Mucosa of gallbladder (tissue), 1 donor: ENCODE measurements around the gene MPP1. TPM values are rescaled to one million over a fixed set of nuclear protein-coding genes. Genes with fewer than 3 reads are reported as not detected.

ENCODE experiments used
- DNase-seq: peaks from one replicate; pipeline ENCODE4 v3.0.0-alpha.2; 2020; ENCODE audit warnings: low spot score
- total RNA-seq: library from RNA; stranded (reverse); gene quantifications from one replicate; pipeline ENCODE4 v1.2.1, GENCODE V29; 2021
- donor health status: DM: no; HTN: no; CAD: no.

MPP1 gene
- total RNA-seq, 1 donor from 2014 or later = 48.5 TPM

DNA sequence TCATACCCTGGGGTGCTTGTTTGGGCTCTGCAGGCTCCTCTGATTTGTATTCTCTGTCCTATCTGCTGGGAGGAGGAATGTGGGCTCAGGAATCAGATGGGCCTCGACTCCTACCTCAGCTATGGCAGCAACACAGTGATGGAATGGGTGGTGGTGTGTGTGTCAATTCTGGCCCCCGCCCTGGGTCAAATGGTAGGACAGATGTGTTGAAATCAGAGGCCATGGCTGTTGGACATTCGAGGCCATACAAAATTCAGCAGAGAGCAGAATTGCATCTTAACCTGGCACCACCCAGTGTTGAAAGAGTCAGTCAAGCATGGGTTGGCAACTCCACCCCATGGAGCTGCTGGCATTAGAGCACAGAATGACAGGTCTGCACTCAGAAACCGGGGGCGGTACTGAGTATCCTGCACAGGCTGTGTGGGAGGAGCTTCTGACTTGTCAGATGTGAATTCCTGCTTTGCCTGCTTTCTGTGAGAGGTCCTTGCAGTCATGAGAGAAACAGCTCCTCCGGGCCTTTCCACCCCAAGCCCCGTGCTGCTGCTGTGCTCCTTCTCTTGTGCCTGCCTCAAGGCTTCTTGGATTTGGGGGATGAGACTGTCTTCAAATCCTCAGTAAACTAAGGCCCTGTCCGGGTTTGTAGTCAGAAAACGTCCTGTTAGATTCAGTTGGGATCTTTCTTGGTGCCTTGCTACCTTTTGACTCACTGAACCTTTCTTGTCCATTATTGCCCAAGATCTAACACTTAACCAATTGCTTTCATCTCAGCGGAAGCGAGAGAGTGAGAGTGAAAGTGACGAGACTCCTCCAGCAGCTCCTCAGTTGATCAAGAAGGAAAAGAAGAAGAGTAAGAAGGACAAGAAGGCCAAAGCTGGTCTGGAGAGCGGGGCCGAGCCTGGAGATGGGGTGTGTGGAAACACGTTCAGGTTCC lies 29.6 kb downstream of the MPP1 start:
- DNase-seq = no peak

DNA sequence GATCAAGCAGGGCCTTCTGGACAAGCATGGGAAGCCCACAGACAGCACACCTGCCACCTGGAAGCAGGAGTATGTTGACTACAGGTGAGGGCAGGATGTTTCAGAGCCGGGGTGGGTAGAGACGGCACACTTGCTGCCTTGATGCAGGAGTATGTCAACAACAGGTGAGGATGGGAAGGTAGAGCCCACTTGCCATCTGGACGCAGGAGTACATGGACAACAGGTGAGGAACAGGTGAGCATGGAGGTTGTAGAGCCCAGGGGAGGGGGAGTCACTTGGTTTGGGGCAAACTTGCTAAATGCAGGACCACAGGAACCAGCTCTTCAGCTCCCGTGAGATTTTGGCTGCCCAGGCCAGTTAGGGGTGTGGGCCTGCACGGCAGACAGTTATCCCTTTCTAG lies 30.7 kb downstream of the MPP1 start:
- no peak for DNase-seq

DNA sequence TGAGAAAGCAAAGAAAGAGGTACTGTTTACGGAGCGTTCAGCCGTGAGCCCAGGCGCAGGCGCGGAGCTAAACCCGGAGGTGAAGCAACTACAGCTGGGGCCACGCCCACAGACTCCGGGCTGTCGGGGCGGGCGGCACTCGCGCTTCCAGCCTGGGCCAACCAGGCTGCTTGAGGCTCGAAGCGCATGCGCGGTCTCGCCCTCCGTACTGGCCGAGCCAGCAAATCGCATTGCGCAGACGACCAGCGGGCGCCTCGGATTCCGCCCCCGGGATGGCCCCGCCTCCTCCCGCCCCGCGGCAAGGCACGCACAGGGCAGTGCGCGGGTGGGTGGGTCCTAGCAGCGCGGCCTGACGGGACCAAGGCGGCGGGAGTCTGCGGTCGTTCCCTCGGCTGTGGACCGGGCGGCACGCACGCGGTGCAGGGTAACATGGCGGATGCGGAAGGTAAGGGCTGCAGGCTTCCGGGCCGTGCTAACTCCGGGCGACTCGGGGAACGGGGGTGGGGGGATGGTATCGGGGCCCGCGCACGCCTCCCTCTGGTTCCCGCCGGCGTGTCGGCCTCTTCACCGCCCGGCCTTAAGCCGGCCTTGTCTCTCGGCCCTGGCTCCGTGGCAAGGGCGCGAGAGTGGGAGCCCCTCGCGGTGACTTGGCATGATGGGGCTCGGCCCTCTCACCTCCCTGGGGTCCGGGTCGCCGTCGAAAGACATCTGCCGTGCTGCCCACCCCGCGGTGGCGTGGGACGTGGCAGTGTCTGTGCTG lies 42.6 kb downstream of the MPP1 start, which contains the start of gene DKC1:
Gene DKC1, plus strand, starts transcription at position 328 of the 760 bp plus-strand sequence. Its CDS starts 102 bp downstream, at position 430.
- DNase-seq = peak; percentile 96

DNA sequence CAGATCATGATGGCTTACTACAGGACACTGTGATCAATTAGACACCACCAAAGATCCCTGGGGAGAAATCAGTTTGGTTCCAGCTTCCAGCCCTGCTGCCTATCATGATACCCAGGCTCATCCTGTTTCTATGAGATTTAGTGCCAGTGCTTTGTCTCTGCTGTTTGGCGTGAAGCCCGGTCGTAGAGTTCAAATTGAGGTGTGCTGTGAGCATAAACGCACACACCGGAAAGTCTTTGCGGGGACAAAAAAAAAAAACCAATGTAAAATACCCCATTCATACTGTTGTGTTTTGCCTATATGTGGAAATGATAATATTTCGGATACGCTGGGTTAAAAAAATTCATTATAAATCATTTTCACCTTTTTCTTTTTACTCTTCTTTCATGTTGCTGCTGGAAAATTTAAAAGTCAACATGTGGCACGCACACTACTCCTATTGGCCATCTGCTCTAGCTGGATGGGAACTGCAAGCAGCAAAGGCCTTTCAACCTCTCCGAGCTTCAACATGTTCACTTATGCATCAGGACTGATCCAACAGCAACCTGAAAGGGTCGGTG lies 43.2 kb downstream of the MPP1 start:
- no peak for DNase-seq

DNA sequence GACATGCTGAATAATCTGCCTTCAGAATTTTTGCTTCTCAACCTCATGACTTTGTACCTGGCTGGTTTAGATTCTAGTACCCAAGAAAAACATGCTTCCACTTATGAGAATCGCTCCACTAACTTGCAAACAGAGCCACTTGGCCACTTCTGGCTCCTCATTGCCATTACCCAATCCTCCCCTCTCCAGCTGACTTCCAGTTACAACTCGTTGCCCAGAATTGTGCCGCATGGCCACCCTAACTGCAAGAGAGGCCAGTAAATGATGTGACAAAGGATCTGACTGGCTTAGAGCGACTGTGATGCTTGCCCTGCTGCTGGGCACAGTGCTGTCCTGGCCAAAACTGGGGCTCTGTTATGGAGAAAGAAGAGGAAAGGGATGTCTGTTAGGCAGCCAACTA lies 46.6 kb downstream of the MPP1 start:
- DNase-seq = no peak

DNA sequence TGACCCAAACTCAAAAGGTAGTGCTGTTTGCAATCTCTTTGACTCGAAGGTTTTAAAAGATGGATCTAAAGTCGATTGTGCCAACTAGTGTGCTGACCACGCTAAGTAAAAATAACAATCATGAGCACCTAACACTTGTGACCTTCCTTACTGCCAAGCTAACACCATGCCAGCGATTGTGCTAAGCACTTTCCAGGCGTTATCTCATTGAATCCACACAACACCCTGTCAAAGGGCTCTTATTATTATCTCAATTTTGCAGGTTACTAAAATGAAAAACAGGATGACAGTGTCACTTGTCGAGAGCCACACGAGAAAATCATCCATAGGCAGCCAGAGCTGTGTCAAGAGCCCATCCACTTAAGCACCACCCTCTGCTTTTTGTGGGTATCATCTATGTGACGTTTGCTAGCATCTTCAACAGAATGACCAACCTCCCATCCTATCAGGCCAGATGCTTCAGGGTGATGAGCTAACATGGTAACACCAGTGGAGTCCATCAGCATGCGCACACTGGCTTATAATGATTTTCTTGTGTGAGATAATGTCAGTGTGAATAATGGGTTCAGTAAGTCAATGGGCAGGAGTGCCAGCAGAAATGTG lies 53.5 kb downstream of the MPP1 start:
- no peak for DNase-seq

DNA sequence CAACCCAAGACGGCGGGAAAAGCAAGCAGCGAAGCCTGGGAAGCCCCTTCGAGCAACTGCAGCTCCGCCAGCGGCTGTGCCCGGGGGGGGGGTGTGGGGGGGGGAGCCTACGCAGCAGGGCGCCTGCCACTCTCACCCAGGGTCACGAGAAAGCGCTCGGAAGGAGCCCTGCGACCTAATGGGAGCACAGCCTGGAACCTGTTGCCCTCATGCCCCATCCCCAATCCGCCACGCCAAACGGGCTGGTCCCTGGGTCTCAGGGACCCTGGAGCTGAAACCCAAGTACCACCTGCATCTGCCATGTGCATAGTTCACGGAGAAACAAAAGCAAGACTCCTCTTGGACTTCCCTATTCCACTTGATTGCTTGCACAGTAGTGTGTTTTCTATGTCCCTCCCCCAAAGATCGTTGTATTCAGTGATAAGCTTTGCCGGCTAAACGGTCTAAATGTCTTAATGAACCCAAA lies 54.0 kb downstream of the MPP1 start:
- no peak for DNase-seq

DNA sequence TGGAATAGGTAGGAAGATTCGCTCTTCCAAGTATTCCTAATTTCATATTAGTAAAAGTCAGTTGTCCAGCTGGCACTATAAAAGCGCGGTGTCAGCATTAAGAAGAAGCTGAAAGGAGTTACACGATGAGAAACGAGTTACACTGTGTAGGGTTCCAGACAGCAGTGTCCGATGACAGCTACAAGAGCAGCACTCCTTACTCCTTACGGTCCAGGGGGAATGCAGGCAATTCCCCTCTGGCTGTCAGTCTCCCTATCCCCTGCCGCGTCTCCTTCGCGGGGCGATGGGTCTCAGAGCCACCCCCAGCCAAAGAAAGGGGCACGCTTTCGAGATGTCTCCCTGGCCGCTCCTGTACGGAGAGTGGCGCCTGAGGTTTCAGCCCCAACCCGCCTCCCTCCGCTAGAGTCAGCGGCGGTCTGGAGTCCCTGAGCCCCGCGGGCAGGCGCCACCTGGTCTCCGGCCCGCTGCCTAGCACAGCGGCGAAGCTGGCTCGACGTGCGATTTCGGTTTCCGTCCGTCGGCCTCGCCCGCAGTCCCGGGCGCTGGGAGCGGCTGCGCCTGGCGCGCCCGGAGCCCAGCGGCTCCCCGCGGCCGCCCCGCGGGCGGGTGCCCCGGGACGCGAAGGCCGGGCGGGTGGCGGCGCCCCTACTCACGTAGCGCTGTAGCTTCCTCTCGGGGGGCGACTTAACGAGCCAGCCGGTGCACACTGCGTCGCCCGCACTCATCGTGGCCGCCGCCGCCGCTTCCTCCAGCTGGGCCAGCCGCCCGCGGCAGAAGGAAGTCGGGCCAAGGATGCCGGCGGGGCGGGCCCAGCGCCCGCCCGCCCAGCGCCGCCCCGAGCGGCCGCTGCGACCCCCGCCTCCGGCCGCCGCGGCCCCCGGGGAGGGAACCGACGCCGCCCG lies 54.7 kb downstream of the MPP1 start, which contains the start of gene GAB3:
Gene GAB3, minus strand, starts transcription at position 777 of the 902 bp plus-strand sequence. Its CDS starts 52 bp downstream, at position 725.
- no peak for DNase-seq

DNA sequence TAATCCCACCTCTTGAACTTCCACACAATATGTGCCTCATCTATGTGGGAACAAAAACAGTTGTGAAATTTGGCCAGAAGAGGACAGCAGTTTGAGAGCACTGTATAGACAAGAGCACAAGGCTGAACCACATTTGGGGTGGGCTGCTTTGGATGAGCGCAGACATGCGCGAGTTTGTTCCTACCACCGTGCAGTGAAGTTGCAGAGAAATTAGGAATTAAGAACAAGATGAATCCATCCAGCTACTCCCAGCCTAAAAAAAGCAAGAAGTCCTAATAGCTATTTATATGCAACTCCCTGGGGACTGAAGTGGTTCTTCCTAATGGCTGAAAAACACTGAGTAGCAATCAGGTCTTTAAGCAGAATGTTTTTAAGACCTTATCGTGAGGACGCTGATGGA lies 55.4 kb downstream of the MPP1 start:
- no peak for DNase-seq

DNA sequence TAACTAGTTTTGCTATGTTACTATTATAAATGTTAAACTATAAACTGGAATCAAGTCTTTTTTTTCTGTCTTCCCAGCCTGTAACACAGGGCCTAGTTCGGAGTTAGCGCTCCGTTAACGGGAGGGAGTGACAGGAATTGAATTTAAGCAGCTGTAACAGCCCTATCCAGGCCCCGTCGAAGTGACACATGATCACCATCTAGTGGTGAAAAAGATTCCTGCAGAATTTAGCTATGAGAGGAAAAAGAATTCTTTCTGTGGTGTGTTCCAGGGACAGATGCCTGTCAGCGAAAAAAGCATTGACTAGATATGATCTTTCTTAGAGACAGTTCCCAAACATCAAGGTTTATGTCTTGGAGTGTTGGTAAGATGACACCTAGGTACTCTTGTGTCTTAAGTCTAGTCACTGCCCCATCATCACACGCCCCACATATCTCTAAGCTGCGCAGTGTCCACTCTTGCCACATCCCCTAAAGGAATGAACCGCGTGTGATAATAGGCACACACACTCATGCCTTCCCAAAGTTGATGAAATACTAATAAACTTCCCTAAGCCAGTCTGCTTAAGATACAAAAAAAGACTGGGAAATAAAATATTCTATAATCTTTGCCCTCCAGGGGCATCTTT lies 56.5 kb downstream of the MPP1 start:
- DNase-seq = peak; percentile 46

DNA sequence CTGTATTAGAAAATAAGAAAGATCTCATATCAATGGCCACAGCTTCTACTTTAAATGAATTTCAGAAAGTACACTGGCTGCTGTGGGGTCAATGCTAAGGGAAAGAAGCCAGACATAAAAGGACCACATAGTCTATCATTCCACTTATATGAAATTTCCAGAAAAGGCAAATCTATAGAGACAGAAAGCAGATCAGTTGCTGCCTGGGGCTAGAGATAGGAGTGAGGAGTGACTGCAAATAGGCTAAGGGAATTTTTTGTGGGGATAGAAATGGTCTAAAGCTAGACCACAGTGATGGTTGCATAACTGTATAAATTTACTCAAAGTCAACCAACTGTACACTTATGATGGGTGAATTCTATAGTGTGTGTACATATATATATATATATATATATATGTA lies 62.7 kb downstream of the MPP1 start:
- no peak for DNase-seq

DNA sequence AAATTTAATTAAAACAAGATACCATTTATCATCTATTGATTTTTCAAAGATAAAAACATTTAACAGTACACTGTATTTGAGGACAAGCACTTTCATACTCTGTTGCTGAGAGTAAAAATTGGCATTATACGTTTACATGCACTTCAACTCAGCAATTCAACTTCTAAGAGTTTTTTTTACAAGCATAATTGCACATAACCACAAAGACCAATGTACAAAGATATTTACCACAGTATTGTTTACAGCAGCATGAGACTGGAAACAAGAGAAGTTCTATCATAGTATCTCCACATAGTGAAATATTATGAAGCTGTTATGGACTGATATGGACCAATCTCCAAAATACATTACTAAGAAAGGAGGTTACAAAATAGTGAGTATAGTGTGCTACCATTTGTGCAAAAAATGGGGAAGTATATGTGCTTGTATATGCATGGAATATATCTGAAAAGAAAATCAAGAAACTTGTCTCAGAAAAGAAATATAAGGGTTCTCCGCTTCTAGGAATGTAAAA lies 65.3 kb downstream of the MPP1 start:
- DNase-seq = no peak

DNA sequence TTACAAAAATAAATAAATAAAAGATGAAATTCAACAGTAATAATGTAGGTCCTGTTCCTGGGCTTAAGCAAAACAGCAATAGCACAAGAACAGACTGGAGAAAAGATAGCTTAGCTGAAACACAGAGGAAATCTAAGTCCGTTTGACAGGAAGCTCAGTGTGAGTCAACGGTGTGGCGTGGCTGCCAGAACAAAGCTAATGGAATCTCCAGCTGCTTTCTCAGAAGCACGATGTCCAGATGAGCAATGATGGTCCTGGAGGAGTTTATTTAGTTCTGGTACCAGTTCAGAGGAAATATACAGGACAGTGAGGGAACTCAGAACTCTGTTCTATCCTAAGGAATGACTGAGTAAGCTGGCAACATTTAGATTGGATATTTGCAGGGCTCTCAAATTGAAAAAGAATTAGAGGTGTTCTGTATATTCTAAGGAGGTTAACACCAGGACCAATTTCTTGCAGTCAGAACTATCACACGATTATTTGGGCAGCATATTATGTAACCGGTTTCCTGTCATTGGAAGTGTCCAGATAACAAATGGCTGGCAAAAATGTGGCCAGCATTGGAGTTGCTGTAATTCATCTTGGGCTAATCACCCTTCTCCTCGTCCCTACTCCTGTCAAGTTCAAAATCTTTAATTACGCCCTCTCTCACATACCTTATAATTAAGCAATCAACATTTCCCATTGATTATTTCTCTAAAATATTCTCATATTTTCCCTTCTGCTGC lies 67.1 kb downstream of the MPP1 start:
- peak; percentile 33 for DNase-seq

DNA sequence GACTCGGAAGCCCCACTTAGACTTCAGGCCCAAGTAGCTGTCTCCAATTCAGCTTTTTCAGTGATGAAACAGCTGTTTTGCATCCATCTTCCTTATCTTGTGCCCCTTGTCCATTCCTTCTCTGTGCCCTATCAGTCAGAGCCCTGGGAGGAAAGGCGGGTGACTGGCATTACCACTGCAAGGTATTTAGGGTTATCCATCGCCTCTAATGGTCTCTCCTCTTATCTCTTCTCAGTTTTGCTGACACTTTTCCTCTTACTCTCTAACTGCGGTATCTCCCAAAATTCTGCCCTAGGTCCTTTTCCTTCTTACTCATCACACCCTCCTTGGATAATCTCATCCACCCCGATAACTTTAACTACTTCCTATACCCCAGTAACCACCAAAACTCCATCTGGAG lies 68.1 kb downstream of the MPP1 start:
- DNase-seq = no peak

DNA sequence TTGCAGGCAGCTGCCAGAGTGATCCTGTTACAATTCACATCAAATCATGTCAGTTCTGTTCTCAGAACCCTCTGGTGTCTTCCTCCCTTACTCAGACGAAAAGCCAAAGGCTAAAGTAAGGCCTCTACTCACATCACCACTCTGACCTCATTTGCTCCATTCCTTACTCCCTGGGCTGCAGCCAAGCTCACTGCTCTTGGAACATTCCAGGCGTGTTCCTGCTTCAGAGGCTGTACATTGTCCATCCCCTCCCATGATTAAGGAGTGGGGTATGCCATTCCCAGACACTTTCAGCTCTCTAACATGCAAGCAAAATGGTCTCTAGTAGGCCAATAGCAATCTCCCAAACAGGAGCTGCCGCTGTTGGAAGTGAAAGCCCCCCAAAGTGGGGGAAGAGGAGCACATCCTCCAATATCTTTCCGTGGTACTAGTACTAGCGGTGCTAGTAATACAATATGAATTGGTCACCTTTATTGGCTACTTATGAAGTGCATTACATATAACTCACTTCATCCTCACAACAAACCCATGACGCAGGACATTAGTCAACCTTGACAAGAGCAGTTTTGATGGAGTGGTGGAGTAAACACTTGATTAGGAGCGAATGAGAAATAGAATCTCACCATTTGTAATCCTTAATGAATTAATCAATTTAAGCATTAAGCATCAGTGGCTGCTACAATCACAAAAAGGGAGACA lies 69.4 kb downstream of the MPP1 start:
- peak; percentile 34 for DNase-seq

DNA sequence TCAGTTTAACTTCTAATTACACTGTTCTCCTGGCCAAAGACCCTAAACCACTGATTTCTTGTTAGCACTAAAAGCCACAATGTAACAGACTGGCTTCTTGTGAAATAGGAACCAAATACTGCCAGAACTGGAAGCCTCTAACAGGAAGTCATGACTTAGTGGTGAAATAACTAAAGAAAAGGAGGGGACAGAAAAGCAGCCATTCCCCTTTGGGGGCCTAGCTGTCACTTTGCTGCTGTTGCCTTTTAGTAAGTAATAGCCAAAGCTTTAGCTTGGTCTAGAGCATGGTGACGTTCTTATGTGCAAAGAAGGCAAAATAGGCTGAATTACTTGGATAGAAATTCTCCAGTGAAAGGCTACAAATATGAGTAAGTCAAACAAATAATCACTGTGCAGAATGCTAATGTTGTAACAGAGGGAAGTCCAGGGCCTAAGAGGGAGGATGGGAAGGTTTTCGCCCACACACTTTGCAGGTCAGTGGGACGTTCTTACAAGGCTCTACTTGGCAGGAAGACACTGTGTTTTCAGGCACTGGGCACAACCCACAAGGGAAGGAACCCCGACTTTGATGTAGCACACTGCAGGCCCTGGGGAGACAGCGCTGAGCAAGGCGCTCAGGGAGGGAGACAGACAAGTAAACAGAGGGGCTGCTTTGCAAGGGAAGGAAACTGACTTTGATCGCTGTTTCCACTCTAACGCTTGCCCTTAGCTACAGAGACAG lies 71.1 kb downstream of the MPP1 start:
- DNase-seq = no peak

DNA sequence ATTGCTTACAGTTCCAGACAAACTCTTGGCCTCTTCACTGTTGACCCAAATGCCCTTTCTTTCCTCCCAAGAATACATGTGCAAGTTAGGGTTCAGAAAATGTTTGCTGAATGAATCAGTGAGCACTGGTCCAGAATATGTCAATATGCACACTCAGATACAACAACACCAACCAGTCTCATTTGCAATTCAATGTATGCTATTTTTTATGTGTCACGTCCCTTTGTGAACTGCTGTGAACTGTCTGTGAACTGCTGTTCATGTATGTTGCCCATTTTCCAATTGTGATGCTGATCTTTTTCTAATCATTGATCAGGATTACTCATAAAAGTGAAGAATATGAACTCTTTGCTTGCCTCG lies 72.2 kb downstream of the MPP1 start:
- DNase-seq = no peak

DNA sequence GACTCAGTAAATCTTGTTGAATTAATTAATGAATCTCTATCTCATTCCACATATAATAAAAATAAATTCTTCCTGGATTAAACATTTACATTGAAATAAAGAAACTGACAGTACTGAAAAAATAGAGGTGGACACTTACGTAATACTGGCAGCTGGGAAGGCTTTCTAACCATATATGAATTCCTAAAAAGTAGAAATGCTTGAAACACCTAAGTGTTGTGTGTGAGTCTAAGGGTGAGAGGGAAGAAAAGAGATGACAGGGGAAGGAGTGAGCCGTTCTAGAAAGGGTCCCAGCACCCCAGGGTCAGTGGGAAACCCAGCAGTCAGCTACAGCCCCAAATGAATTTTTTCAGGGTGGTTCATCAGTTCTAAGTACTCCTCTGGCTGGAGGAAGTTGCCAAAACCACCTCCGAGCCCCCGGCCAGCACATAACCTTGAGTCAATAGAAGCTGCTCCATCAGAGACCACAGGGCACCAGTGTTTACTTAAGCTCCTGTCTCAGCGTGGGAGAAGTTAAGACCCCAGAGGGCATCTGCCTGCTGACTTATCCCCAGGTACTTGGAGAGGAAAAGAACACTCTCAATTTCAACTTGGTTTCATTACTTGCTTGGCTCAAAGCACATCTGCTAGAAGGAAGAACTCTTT lies 72.7 kb downstream of the MPP1 start:
- no peak for DNase-seq
